GM21737 (cell line): ENCODE data around the gene COMMD4.

Experiments used
- ATAC-seq: cut with Tn5 transposase; IDR thresholded peaks from one replicate; pipeline ENCODE4 v1.9.1; 2021; ENCODE audit warnings: mild to moderate bottlenecking, moderate library complexity; ENCODE audit not compliant: unreplicated experiment

COMMD4 gene

DNA sequence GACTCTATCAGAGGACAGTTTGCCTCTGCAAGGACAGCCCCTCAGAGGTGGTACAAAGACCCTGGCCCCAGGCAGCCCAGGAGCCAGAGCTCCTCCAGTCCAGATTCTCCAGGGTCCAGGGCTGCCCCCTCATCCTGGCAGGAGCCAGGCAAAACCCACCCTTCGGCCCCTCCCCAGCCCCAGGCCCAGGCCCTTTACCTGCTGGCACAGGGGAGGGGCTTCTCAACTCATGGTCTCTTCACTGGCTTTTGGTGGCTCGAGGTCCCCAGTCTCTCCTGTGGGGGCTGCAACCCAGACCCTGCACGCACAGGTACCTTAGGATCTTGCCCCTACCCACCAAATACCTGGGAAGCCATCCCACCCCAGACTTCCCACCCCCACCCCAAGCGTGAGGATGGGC lies 19.5 kb downstream of the COMMD4 start:
- no peak for ATAC-seq

DNA sequence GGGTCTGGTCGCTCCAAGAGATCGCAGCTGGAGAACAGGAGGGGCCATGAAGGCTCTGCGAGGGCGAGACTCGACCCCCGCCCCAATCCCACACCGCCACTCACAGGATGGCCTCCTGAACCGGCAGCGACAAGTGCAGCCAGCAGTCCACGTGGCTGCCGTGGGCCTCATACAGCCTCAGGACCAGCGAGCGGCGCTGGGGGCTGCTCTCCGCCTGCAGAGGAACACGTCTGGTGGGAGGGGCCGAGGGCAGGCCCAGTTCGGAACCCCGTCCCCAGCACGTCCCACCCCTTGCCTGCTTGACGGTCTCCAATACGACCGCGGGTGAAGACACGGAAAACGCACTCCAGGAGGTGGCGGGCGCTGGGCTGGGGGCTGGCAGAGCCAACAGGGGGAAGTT lies 20.1 kb downstream of the COMMD4 start:
- no peak for ATAC-seq

DNA sequence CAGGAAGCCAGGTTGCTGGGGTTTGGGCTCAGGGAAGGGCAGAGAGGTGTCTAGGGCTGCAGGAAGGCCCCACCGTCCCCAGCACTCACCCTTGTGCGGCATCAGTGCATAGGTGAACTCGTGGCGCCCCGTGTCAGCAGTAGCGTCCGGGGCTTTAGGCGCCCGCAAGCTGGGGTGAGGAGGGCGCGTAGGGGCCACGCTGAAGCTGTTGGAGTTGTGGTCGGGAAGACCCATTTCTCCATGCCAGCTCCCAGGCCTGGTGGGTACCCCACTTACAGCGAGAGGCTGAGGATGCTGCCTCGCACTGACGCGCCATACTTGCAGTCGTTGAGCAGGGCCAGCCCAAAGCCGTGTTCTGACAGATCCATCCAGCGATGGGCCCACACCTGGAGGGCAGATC lies 20.7 kb downstream of the COMMD4 start:
- no peak for ATAC-seq

DNA sequence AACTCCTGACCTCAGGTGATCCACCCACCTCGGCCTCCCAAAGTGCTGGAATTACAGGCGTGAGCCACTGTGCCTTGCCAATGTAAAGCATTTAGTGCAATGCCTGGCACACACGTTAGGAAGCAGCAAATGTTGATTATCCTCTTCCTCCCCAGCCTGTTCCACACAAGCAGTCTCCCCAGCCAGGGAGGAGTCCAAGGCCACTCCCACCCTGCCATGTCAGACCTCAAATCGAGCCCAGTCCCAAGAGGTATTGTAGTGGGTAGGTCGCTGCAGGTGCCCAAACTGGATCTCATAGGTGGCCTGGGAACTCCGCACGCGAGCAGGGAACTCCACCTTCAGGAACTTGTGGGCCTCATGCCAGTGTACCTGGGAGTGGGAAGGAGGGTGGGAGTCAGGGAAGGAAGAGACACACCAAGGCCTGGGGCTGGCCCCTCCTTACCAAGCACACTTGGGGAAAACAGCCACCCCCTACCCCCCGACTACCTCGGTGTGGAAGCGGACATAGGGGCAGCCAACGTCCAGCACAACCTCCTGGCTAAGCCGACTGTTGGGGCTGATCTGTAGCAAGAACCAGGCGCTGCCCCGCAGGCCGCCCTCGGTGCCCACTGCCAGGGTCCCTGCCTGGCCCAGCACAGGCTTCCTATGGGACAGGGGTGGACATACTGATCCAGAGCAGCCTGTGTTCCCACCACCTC lies 22.3 kb downstream of the COMMD4 start:
- no peak for ATAC-seq

DNA sequence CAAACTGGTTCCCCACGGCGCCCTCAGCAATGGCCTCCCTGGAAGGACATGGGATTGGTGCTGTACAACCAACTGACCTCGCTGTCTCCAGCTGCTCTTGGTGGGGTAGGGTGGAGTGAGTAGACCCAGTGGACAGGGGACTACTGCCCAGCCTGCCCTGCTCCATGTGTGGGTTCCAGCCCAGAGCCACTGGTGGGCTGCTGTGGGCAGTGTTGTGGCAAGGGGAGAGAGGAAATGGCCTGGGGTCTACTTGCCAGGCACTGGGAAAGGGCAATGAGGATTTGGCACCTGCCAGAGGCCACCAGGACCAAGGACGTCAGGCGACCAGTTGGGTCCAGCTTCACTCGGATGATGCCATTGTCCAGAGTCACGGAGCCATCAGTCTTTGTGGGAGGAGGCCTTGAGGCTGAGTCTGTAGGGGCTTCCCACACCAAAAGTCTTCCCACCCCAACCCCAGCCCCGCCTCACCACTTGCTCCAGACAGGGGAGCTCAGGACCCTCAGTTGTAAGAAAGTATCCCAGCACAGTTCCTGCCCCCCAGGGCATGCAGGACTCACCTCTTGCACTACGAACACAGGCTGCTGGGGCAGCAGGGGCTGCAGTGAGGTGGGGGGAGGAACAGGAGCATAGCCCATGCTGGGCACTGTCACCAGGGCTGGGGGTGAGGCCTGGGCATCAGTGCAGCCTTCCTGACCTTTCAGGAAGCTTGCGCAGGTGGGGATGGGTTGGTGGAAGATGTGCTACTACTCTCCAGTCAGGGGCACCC lies 23.1 kb downstream of the COMMD4 start:
- no peak for ATAC-seq

DNA sequence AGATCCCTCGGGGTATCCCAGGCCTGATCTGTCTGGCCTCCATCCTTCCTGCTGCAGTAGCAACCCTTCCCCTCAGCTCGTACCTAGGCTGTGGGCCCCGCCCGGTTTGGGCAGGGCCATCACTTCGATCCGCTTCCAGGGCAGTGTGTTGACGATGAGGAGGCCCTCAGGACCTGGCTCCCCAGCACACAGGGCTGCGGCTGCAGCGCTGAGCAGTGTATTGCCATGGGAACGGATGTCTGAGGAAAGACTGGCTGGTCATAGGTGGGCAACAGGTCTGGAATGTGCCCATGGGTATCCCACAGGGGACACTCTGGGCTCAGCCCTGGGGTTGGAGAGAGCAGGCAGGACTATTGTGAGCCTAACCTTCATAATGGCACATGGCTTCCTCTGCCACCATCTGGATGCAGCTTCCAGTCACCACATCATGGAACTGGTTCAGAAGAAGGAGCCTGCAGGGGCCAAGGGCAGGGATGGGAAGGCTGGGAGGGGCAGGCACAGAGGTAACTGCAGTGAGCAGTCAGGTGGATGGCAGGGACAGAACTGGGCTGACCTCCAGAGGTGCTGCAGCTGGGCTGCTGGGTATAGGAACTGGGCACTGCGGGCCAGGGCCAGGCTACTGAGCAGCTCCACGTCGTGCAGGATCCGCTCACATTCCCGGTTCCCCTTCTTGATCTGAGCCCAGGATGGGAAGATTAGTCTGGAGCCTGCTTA lies 23.8 kb downstream of the COMMD4 start:
- no peak for ATAC-seq

DNA sequence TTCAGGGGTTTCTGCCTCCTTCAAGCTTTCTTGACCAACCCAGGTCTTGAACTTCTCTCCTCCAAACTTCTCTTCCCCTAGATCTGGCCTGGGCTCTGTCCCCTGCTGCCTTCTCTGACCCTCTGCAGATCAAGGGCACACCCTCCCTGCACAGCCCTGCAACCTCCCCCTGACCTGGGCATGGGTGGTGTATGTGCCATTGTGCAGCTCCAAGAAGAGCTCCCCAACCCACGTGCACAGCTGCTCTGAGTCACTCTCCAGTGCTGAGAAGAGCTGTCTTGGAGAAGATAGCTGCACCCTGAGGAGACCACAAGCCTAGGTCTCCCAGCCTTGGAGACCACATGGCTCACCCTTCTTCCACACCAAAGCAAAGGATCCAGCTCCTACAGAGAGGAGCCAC lies 24.5 kb downstream of the COMMD4 start:
- ATAC-seq, result no peak

DNA sequence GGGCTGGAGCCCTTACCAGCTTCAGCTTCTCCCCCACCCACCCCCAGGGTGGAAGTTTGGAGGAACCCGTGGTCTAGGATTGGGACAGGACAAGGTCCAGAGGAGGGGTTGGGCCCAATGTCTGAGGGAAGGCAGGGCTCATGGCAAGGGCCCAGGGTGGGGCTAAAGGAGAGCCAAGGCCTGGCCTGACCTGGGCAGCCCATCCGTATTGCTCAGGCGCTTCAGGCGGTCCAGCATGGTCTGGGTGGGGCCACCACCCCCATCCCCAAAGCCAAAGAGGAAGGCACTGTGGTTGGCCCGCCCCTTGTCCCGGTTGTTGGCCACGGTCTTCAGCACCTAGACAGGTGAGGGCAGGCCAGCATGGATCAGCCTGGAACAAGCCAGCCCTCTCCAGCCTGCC lies 25.0 kb downstream of the COMMD4 start:
- ATAC-seq, result no peak

DNA sequence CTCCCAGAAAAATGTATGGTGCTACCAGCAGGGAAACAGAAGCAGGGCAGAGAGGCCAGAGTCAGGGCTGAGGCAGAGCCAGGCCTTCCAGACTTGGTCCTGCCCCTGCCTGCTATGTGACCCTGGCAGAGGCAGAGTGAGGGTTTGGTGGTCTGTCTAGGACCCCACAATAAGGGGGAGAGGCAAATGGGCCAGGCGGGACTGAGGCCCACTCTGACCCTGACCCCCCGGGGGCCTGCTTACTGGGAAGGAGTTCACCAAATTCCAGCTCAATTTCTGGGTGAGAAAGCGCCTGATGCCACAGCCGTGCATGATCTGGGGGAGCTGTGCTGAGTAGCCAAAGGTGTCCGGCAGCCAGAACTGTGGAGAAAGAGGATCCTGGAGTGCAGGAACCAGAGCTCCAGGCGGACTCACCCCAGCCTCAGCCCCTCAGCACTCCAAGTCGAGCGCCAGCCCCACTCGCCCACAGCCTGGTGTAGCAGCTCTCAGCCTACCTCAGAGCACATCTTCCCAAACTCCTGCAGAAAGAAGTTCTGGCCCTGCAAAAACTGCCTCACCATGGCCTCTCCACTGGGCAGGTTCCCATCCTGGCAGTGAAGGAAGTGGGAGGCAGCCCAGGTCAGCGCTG lies 25.6 kb downstream of the COMMD4 start:
- ATAC-seq, result no peak

DNA sequence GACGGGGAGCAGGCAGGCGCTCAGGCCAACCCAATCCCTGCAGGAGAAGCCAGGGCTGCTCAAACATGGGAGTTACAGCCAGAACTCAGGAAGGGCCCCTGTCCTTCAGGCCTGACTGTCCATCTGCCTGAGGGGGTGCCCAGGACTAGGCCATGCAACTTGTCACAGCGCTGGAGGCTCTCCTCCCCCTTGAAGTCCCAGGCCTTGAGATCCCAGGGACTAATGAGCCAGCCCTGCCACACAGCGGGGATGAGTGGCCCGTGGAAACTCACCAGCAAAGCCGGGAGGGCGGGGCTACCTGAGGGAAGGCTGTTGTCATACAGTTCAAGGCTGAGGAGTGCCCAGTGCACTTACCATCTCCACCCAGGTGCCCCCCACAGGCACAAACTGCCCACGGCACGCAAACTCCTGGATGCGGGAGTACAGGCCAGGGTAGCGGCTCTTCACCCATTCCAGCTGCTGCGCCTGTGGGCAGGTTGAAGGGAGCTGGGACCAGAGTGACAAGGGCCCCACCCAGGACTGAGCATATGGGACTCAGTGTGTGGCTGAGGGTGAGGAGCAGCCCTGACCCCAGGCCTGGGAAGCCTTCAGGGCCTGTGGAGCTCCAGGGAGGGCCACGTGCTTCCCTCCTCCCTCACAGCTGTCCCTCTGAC lies 26.3 kb downstream of the COMMD4 start:
- no peak for ATAC-seq

DNA sequence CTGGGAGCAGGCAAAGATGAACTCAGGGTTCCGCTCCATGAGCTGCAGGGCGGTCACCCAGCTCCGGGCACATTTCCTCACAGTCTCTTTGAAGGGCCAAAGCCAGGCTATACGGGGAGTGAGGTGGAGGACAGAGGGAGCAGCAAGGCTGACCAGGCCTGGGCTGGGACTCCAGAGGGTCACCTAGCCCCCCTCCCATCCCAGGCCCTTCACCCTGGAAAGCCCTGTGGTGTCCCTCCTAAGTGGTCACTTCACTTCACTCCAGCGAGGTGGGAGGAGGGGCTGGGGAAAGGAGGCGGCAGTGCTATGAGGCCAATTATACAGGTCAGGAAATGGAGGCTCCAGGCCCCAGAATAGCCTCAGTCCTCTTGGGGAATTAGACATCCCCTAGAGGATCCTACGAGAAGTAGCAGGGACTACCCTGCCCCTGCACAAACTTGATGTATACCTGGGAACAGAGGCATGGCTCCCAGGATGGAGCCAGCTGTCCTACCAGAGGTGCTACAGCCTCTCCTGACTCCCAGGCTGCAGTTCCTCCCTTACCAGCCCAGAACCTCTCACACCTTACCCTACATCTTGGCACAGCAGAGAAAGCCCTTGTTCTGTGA lies 26.9 kb downstream of the COMMD4 start:
- no peak for ATAC-seq

DNA sequence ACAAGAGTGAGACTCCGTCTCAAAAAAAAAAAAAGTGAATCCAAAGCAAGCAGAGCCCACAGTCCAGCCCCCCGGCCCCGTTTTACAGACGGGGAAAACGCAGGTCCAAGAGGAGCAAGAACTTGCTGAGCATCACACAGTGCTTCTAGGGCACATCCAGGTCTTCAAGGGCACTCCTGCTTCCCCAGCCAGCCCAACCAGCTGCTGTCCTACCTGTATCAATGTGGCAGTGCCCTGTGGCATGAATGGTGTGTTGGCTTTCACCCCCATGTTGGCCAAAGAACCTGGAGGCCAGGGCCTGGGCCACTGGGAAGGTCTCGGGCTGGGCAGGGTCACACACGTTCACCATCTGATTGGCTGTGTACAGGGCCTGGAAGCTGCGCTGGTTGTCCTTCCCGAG lies 27.9 kb downstream of the COMMD4 start:
- ATAC-seq, result no peak

DNA sequence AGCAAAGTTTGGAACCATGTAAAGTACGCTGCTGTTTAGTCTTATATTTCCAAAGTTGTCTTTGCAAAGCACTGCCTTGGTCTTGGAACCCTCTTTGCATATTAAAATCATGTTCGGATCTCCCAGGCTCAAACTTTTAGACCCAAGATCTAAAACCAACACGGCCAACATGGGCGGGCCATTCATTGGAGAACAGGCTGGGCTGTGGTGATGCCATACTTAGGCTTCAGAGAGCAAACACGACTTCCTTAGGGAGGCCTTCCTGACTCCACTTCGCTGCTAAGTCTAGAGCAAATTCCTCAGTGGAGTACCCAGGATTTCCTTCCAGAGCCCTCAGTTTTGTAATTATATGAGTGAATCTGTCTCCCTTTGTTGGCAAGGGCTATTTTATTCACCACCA lies 29.0 kb downstream of the COMMD4 start:
- ATAC-seq, result no peak

DNA sequence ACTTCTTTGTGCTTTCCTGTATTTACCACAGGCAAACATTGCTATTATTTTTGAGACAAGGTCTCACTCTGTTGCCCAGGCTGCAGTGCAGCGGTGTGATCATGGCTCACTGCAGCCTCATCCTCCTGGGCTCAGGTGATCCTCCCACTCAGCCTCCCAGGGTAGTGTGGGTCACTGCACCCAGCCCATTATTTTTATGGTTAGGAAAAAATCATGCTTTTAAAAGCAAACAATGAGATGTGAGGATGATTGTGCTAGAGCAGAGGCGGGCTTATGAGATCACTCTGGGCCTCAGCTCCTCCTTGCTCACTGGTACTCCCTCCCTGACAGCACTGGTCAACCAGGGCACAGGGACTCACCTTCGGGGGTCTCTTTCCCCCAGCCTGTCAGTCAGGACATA lies 30.3 kb downstream of the COMMD4 start:
- no peak for ATAC-seq

DNA sequence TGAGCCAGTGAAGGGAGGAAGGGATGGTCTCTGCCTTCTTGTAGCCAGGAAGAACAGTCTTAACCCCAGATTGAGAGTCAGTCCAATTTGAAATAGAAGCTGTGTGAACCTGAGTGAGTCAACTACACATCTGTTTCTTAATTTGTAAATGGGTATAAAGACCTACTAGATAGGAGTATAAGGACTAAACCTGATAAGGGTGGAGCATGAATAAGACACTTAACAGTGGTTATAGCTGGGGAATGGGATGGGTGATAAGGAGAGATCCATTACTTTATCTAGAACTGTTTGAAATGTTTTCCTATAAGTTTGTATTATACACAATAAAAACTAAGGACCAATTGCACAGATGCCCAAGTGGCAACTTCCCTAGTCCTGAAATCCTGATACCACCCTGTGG lies 31.1 kb downstream of the COMMD4 start:
- ATAC-seq, result no peak

DNA sequence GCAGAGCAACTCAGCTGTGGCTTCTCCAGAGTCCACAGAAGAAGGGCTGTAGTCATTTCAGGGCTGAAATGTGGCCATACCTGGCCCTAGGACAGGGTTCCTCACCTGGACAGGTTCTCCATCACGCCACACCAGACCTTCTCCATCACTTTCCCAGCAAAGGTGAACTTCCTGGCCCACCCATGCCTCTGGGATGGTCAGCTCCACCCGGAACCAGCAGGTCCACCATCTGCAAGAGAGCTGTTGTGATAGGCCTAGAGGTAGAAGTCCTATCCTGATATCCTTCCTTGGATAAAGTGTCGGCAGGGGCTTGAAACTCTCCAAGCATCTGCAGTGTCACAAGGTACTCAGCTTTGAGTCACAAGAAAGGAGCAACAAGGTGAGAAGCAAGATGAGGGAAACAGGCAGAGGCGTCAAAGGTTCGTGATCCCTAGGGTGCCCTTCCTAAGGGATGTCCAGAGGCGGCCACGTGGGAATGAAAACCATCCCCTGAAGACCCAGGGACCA lies 31.6 kb downstream of the COMMD4 start:
- no peak for ATAC-seq

DNA sequence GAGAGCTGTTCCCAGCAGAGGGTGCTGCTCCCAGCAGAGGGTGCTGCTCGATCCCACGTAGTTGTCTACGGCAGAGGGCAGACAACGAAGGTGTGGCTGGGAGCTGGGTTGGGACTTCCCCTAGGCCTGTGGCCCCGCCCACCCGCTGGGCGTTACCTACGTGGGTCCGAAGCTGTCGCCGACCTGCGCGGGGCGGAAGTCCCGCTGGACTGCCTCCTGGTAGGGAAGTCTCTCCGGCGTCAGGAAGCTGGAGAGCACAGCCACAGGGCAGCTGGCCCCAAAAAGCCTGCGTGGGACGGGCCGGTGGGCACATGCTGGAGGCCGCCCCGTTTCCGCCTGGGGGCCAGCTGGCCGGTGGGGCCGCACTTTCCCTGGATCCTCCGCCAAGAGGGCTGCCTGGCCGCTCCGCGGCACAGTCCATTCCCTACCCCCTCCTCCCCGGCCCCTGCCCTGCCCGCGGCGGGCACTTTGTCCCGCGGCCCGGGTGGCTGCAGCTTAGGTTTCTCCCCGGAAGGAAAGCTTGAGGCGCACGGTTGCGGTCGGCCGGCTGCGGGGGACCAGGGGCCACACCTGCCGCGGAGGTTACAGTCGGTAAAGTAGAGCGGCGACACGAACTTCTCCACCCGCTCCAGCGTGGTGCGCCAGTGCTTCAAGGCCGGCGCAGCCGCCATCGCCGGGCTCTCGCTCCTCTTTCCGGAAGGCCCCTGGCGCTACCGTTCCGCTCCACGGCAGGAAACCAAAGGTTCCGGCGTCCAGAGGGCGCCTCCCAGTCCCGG lies 32.2 kb downstream of the COMMD4 start, which contains the start of gene MAN2C1:
Gene MAN2C1, minus strand, starts transcription at position 695 of the 776 bp plus-strand sequence. Its CDS starts 24 bp downstream, at position 671.
- peak; percentile 87 for ATAC-seq

DNA sequence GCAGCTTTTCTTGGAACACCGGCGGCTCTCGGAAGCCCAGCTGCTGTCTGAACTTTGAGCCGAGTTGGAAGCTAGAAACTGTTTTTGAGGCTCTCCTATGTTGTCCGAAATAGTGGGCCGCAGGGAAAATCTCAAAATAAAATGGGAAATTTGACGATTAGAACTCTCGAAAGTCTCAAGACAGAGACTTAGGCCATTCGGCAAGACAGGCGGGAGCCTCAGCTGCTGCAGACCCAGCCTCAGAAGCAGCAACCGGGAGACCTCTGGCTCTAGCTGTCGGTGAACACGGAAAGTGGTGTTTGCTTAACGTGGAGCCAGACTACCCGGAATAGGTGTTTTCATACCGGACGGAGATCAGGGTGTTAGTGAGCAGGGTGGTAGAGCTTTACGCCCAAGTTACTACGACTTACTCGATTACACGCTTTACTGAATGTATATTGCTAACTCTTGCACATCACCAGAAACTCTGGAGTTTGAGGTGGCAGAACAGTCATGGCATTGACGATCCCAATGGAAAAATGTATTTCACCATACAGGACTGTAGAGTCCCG lies 32.9 kb downstream of the COMMD4 start:
- ATAC-seq, result no peak

DNA sequence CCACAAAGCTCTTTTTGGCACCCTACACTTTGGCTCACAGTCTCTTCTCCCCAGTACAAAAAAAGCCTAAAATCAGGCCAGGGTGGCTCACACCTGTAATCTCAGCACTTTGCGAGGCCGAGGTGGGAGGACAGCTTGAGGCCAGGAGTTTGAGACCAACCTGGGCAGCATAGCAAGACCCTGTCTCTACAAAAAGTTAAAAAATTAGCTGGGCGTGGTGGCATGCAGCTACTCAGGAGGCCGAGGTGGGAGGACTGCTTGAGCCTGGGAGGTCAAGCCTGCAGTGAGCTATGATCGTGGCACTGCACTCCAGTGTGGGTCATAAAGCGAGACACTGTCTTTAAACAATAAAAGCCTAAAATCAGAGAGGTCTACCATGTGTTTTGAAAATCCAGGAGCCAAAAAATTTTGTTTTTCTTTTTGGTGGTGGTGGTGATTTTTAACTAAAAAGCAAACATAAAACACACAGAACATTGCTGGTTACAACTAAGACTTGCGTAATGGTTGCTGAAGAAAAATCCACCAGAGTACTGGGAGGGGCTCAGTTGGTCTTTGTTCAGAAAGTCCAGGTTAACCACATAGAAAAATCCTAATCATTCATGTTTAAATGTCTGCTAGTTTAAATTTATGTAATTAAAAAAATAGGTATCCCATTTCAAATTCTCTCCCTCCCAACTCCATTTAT lies 34.2 kb downstream of the COMMD4 start:
- ATAC-seq, result no peak
